HG03103 (cell line): ENCODE measurements around the gene MOB3C.

Experiments
- ATAC-seq: cut with Tn5 transposase; IDR thresholded peaks from one replicate; pipeline ENCODE4 v1.9.1; 2021; ENCODE audit warnings: low read depth; ENCODE audit not compliant: unreplicated experiment

MOB3C gene

GRCh38 chr1:46639547-46639946 is 22.9 kb upstream of the MOB3C start:
- ATAC-seq: no peak

- no peak for ATAC-seq
Observed at GRCh38 chr1:46638921-46639320, 22.3 kb upstream of the MOB3C start.

GRCh38 chr1:46637444-46638083 is 21.0 kb upstream of the MOB3C start:
- no peak for ATAC-seq

- ATAC-seq: no peak
Observed at GRCh38 chr1:46635205-46635604, 18.6 kb upstream of the MOB3C start.

GRCh38 chr1:46630719-46631118 is 14.1 kb upstream of the MOB3C start:
- ATAC-seq: no peak

- ATAC-seq: no peak
Observed at GRCh38 chr1:46623743-46624644, 7.4 kb upstream of the MOB3C start.

GRCh38 chr1:46622344-46622743 is 5.7 kb upstream of the MOB3C start:
- no peak for ATAC-seq

GRCh38 chr1:46621930-46622329 is 5.3 kb upstream of the MOB3C start:
- ATAC-seq: no peak

GRCh38 chr1:46619656-46620258 is 3.1 kb upstream of the MOB3C start:
- no peak for ATAC-seq

- ATAC-seq: no peak
Observed at GRCh38 chr1:46618754-46619415, 2.3 kb upstream of the MOB3C start.

- ATAC-seq: no peak
Observed at GRCh38 chr1:46617833-46618232, 1.2 kb upstream of the MOB3C start.

GRCh38 chr1:46617108-46617800 is 643 bp upstream of the MOB3C start:
- no peak for ATAC-seq

GRCh38 chr1:46615735-46616134 is 876 bp downstream of the MOB3C start:
- ATAC-seq: no peak

- ATAC-seq: no peak
Observed at GRCh38 chr1:46615088-46615487, 1.5 kb downstream of the MOB3C start.

GRCh38 chr1:46614604-46614984 is 2.0 kb downstream of the MOB3C start:
- ATAC-seq: no peak

GRCh38 chr1:46613661-46614603 is 2.7 kb downstream of the MOB3C start:
- peak; percentile 44 for ATAC-seq

GRCh38 chr1:46612937-46613660 is 3.5 kb downstream of the MOB3C start:
- no peak for ATAC-seq

GRCh38 chr1:46611691-46612221 is 4.9 kb downstream of the MOB3C start:
- no peak for ATAC-seq
